ENCODE results near the gene SGCE. TPM values are rescaled to one million over a fixed set of nuclear protein-coding genes. Genes with fewer than 3 reads are reported as not detected.

The SGCE gene
- total and polyA plus RNA-seq, 2 experiments from 2014 or later, result 77.6 to 114 TPM

- 5% methylated on average over 11 of the region's 11 CpGs for WGBS (ENCODE audit: low lambda C conversion rate, missing lambda C conversion rate)
- Histone ChIP-seq H3K4me1 (ENCODE audit: insufficient read depth) (peaks cover 34% of the 10 kb centered on the region), H3K27me3 (no peaks in the 10 kb centered on the region), H3K4me2 (peak overlapping the region; percentile 89), H3K36me3 (replicated peaks; ENCODE audit: insufficient read depth, low read depth) (no peaks in the 10 kb centered on the region), H3K9me3 (ENCODE audit: low read depth) (no peaks in the 10 kb centered on the region), H3K9me2 (replicated peaks; ENCODE audit: insufficient read depth) (no peaks in the 10 kb centered on the region), H4K20me1 (ENCODE audit: insufficient read depth, poor library complexity, severe bottlenecking) (no peaks in the 10 kb centered on the region), H2AFZ (peak overlapping the region; percentile 98), H3K27ac (peak overlapping the region; percentile 73), H3K79me2 (peaks cover 61% of the 10 kb centered on the region), H3K4me3 (peak overlapping the region; percentile 96)
- DNase-seq (ENCODE audit: low spot score), result no peak
- no peak for TF ChIP-seq EZH2phosphoT487 (IDR thresholded peaks at IDR 0.05; ENCODE audit: low read depth, severe bottlenecking, unreplicated experiment)
- no peak for TF ChIP-seq CTCF (IDR thresholded peaks at IDR 0.05; ENCODE audit: poor library complexity)
- no peak for TF ChIP-seq EZH2 (IDR thresholded peaks at IDR 0.05; ENCODE audit: borderline replicate concordance)
Measured at GRCh38 chr7:94654783-94655125, 1.2 kb downstream of the SGCE start.

GRCh38 chr7:94650147-94651051 is 5.5 kb downstream of the SGCE start:
- Histone ChIP-seq H2AFZ (no peak overlapping the region), H3K4me1 (ENCODE audit: insufficient read depth) (peaks cover 35% of the 10 kb centered on the region), H3K27me3 (no peaks in the 10 kb centered on the region), H3K79me2 (peaks cover 95% of the 10 kb centered on the region), H3K27ac (peak overlapping the region; percentile 8), H3K4me2 (peak overlapping the region; percentile 65), H3K4me3 (no peak overlapping the region), H3K36me3 (replicated peaks; ENCODE audit: insufficient read depth, low read depth) (no peaks in the 10 kb centered on the region), H3K9me2 (replicated peaks; ENCODE audit: insufficient read depth) (no peaks in the 10 kb centered on the region), H4K20me1 (ENCODE audit: insufficient read depth, poor library complexity, severe bottlenecking) (no peaks in the 10 kb centered on the region), H3K9me3 (ENCODE audit: low read depth) (no peaks in the 10 kb centered on the region)
- DNase-seq (ENCODE audit: low spot score), result no peak
- TF ChIP-seq CTCF (IDR thresholded peaks at IDR 0.05; ENCODE audit: poor library complexity) (no peak), EZH2phosphoT487 (IDR thresholded peaks at IDR 0.05; ENCODE audit: low read depth, severe bottlenecking, unreplicated experiment) (no peak), EZH2 (IDR thresholded peaks at IDR 0.05; ENCODE audit: borderline replicate concordance) (no peak)
- 29% methylated on average over 4 of the region's 4 CpGs for WGBS (ENCODE audit: low lambda C conversion rate, missing lambda C conversion rate)

- H3K9me2 ChIP-seq (replicated peaks; ENCODE audit: insufficient read depth), result no peaks in the 10 kb centered on the region
- no peak overlapping the region for H3K4me3 ChIP-seq
- H3K4me2 ChIP-seq, result peak overlapping the region; percentile 65
- peaks cover 31% of the 10 kb centered on the region for H3K4me1 ChIP-seq (ENCODE audit: insufficient read depth)
- WGBS (ENCODE audit: low lambda C conversion rate, missing lambda C conversion rate), result 59% methylated on average over 4 of the region's 4 CpGs
- H4K20me1 ChIP-seq (ENCODE audit: insufficient read depth, poor library complexity, severe bottlenecking), result no peaks in the 10 kb centered on the region
- no peak overlapping the region for H2AFZ ChIP-seq
- H3K9me3 ChIP-seq (ENCODE audit: low read depth), result no peaks in the 10 kb centered on the region
- no peak for DNase-seq (ENCODE audit: low spot score)
- H3K79me2 ChIP-seq, result peaks cover 97% of the 10 kb centered on the region
- H3K36me3 ChIP-seq (replicated peaks; ENCODE audit: insufficient read depth, low read depth), result no peaks in the 10 kb centered on the region
- TF ChIP-seq EZH2 (IDR thresholded peaks at IDR 0.05; ENCODE audit: borderline replicate concordance), result no peak
- TF ChIP-seq CTCF (IDR thresholded peaks at IDR 0.05; ENCODE audit: poor library complexity), result no peak
- no peak for TF ChIP-seq EZH2phosphoT487 (IDR thresholded peaks at IDR 0.05; ENCODE audit: low read depth, severe bottlenecking, unreplicated experiment)
- no peaks in the 10 kb centered on the region for H3K27me3 ChIP-seq
- H3K27ac ChIP-seq, result no peak overlapping the region
Measured at GRCh38 chr7:94649450-94649849, 6.5 kb downstream of the SGCE start.

Measured in hepatocyte (in vitro differentiated cells).